ENCODE results near the gene TOP2B. TPM values are rescaled to one million over a fixed set of nuclear protein-coding genes. Genes with fewer than 3 reads are reported as not detected.
A peak's percentile ranks its signal among the peaks of the same experiment; 100 is the strongest.

Gene TOP2B
- polyA plus RNA-seq, 2 of the 4 experiments (the other 2 are of a cell fraction) = 65.8 to 95.7 TPM

- no peak for TF ChIP-seq FOXS1 (CRISPR knock-in tag; IDR thresholded peaks at IDR 0.05)
- no peak for TF ChIP-seq TP53 (CRISPR knock-in tag; IDR thresholded peaks at IDR 0.05)
- no peak for TF ChIP-seq RARB (CRISPR knock-in tag; IDR thresholded peaks at IDR 0.05)
- no peak for TF ChIP-seq ELK1 (IDR thresholded peaks at IDR 0.05; ENCODE audit: low read depth, low read length)
- no peak for TF ChIP-seq CHD4 (IDR thresholded peaks at IDR 0.05; ENCODE audit: borderline replicate concordance)
- no peak for TF ChIP-seq E2F6 (IDR thresholded peaks at IDR 0.05; ENCODE audit: borderline replicate concordance, low read depth)
- TF ChIP-seq ZSCAN20 (CRISPR knock-in tag; IDR thresholded peaks at IDR 0.05) = no peak
- no peak for TF ChIP-seq RCOR1 (IDR thresholded peaks at IDR 0.05; ENCODE audit: low read depth, low read length)
- no peak for TF ChIP-seq REST (IDR thresholded peaks at IDR 0.05)
- TF ChIP-seq POLR2A (IDR thresholded peaks at IDR 0.05; ENCODE audit: low read length) = no peak
- Histone ChIP-seq H3K4me2 (no peak overlapping the region), H3K4me3 (no peak overlapping the region), H3K4me1 (peaks cover 14% of the 10 kb centered on the region; the same call in 2 of the 3 replicates), H3K27ac (no peak overlapping the region), H3K9me3 (no peaks in the 10 kb centered on the region)
- FAIRE-seq (no peak), ATAC-seq (no peak), DNase-seq (ENCODE audit: low read depth in 1 of 2, low spot score in 1 of 2) (peak in 1 of 2 experiments; percentile 18)
- POLR2A ChIA-PET = no interaction called here
- CTCF ChIA-PET = interaction anchor here (1.1 to 1.5 kb wide), 3 partner anchors 12 to 534 kb away, joined by 3 read pairs; no protein-coding TSS in a partner anchor
- WGBS (ENCODE audit: missing lambda C conversion rate) = 44% methylated on average over 1 of the region's 1 CpG
Measured at GRCh38 chr3:25556447-25556846, 108.3 kb downstream of the TOP2B start.

GRCh38 chr3:25555695-25556437 is 108.8 kb downstream of the TOP2B start:
- no peak overlapping the region for H3K4me3 ChIP-seq
- ATAC-seq (no peak), FAIRE-seq (no peak), DNase-seq (ENCODE audit: low read depth in 1 of 2, low spot score in 1 of 2) (no peak)
- no peak overlapping the region for H3K27ac ChIP-seq
- no peak overlapping the region for H3K4me2 ChIP-seq
- H3K9me3 ChIP-seq = no peaks in the 10 kb centered on the region
- ChIA-PET POLR2A (no interaction called here), CTCF (interaction anchor here (0.6 to 1.5 kb wide), 4 partner anchors 13 to 533 kb away, joined by 3 read pairs; no protein-coding TSS in a partner anchor)
- peaks cover 14% of the 10 kb centered on the region; the same call in 2 of the 3 replicates for H3K4me1 ChIP-seq
- 56% methylated on average over 2 of the region's 2 CpGs for WGBS (ENCODE audit: missing lambda C conversion rate)
- TF ChIP-seq JUN (IDR thresholded peaks at IDR 0.05) (no peak), MAX (IDR thresholded peaks at IDR 0.05) (no peak)

GRCh38 chr3:25554376-25554775 is 110.3 kb downstream of the TOP2B start:
- DNase-seq (ENCODE audit: low read depth in 1 of 2, low spot score in 1 of 2) = no peak
- peaks cover 14% of the 10 kb centered on the region; the same call in 2 of the 3 replicates for H3K4me1 ChIP-seq
- WGBS (ENCODE audit: missing lambda C conversion rate) = 89% methylated on average over 7 of the region's 7 CpGs
- FAIRE-seq = no peak
- H3K27ac ChIP-seq = no peak overlapping the region
- CTCF ChIA-PET = no interaction called here
- H3K9me3 ChIP-seq = no peaks in the 10 kb centered on the region
- POLR2A ChIA-PET = no interaction called here
- no peak overlapping the region for H3K4me3 ChIP-seq
- ATAC-seq = no peak
- TF ChIP-seq ESRRA (IDR thresholded peaks at IDR 0.05; ENCODE audit: borderline replicate concordance, low read length) (no peak), ZSCAN20 (CRISPR knock-in tag; IDR thresholded peaks at IDR 0.05) (no peak), GATA3 (IDR thresholded peaks at IDR 0.05; ENCODE audit: borderline replicate concordance) (no peak), BCL3 (IDR thresholded peaks at IDR 0.05) (no peak), ZFP36 (IDR thresholded peaks at IDR 0.05; ENCODE audit: borderline replicate concordance, partially characterized antibody) (no peak), NFE2L2 (conservative IDR thresholded peaks at IDR 0.05; ENCODE audit: low read length) (no peak), EHMT2 (IDR thresholded peaks at IDR 0.05; ENCODE audit: low read depth) (no peak), HDAC2 (IDR thresholded peaks at IDR 0.05) (no peak), HOXB5 (CRISPR knock-in tag; IDR thresholded peaks at IDR 0.05) (no peak)
- no peak overlapping the region for H3K4me2 ChIP-seq

All from A549 (cell line).